HFF-Myc (cell line): ENCODE data around the gene COL18A1.

ENCODE experiments used
- DNase-seq: peaks from one replicate; pipeline ENCODE4 v3.0.0-alpha.2; 2011; ENCODE audit warnings: low read depth; ENCODE audit errors: extremely low read depth
- H3K4me3 ChIP-seq: replicated peaks from 2 replicates; pipeline ENCODE4 v1.5.1; 2011; ENCODE audit warnings: low read depth, mild to moderate bottlenecking, control low read depth, low read length
- TF ChIP-seq, protein P1 (sequence below): IDR thresholded peaks from 2 replicates; pipeline ENCODE4 v1.5.1; 2012; ENCODE audit warnings: mild to moderate bottlenecking, low read depth, low read length, control low read depth; ENCODE audit errors: missing control alignments

Gene COL18A1

DNA sequence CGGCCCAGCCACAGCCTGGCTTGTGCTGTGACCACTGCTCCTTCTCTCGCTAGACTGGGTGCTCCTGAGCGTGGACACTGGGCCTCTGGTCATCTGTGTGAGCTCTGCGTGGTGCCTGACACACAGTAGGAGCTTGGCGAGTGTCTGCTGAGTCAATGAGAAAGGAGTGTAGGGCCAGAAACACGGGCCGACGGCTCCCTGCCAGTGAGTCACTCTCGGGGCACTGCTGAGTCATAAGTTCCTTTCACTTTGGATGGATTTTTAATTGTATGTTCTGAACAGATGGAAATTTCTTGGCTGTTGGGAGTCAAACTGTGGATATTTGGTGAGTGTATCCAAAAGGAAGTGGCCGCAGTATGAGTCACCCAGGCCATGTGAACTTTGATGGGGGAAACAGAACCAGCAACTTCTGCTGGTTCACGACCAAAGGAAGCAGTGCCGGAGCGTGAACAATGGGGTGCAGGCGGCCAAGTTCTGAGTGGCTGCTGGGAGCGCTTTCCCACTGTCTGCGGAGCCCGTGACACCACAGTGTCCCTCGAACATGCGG is 41.0 kb upstream of the COL18A1 start:
- H3K4me3 ChIP-seq: peak overlapping the region; percentile 16
- DNase-seq: peak; percentile 99
- TF ChIP-seq, protein P1, sequence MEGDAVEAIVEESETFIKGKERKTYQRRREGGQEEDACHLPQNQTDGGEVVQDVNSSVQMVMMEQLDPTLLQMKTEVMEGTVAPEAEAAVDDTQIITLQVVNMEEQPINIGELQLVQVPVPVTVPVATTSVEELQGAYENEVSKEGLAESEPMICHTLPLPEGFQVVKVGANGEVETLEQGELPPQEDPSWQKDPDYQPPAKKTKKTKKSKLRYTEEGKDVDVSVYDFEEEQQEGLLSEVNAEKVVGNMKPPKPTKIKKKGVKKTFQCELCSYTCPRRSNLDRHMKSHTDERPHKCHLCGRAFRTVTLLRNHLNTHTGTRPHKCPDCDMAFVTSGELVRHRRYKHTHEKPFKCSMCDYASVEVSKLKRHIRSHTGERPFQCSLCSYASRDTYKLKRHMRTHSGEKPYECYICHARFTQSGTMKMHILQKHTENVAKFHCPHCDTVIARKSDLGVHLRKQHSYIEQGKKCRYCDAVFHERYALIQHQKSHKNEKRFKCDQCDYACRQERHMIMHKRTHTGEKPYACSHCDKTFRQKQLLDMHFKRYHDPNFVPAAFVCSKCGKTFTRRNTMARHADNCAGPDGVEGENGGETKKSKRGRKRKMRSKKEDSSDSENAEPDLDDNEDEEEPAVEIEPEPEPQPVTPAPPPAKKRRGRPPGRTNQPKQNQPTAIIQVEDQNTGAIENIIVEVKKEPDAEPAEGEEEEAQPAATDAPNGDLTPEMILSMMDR: no peak

DNA sequence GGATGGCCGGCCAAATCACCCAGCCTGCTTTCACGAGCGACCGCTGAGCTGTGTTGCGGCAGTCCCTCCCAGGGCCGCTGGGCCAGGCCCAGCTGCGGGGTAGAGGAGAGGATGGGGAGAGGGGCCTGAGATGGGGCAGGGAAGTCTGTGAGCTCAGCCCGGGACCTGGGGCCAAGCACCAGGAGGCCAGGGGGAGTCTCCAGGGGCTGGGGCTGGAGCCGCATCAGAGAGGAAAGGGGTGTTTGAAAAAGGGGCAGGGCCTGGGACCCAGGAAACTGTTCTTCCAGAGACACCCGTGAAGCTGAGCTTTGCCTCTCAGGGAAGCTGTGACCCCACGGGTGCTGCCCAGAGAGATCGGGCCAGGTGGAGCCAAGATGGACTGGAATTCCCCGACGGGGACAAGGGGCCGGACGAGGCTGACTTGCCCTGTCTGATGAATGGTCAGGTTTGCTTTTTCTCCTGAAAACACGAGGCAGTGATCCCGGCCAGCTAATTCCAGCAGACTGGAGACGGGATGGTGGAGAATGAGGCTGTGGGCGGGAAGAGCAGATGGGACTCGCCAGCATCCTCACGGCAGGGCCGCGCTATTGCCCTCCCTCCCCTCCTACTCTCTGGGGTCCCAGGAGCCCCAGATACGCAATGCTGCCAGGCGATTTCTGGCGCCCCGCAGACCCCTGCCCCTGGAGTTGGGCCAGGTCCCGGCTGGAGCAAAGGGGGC is 40.3 kb upstream of the COL18A1 start:
- H3K4me3 ChIP-seq: peak overlapping the region; percentile 16
- no peak for DNase-seq
- TF ChIP-seq, protein P1: no peak

DNA sequence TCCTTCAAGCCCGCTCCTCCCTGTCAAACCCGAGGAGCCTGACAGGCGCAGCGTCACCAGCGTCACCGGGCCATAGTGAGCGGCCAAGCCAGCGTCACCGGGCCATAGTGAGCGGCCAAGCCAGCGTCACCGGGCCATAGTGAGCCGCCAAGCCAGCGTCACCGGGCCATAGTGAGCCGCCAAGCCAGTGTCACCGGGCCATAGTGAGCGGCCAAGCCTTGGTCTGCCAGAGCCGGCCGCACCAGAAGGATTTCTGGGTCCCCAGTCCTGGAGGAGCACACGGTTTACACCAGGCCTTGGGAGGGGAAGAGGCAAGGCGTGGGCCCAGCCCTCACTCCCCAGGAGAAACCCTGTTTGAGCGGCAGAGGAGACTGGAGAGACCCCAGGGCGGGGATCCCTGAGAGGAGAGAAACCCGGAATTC is 39.8 kb upstream of the COL18A1 start:
- DNase-seq: no peak
- TF ChIP-seq, protein P1: no peak
- no peak overlapping the region for H3K4me3 ChIP-seq

DNA sequence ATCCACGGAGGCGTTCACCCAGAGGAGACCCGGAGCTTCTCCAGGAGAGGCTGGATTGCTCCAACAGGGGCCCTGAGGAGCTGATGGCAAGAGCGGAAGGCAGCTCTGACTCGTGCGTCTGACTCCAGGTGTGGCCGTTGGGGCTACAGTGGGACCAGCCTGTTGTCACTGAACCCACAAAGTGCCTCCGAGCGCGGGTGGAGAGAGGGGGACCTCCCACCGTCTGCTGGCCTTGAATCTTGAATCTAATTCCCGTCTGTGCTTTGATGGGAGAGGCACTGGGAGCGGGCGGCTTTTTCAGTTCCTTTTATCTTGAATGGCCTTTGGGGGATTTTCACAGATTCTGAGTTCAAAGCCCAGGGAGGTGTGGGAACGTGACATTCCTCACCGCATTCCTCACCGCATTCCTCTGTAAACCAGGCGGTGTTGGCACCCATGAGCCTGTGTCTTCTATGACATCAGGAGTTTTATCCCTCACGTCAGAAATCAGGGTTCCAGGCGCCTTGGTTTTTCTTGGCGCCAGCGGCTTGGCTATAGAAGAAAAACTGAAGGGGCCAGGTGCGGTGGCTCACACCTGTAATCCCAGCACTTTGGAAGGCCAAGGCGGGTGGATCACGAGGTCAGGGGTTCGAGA is 39.2 kb upstream of the COL18A1 start:
- H3K4me3 ChIP-seq: no peak overlapping the region
- DNase-seq: no peak
- TF ChIP-seq, protein P1: no peak

DNA sequence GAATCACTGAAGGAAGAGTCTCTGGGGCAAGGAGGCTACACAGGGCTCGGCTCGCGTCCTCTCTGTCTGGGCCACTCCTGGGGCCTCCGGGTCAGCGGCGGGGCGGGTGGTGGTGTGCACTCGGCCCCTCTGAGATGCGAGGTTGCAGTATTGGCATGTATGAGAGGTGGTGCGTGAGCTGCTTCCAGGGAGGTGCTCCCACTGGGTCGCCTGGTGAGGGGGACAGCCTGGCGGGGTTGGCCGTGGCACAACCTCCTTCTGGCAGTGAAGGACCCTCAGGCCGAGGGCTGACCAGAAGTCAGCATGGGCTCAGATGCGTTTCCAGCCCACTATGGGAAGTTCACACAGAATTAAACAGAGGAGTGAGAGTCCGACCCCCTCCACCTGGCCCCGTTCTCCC is 38.5 kb upstream of the COL18A1 start:
- no peak for DNase-seq
- TF ChIP-seq, protein P1: no peak
- no peak overlapping the region for H3K4me3 ChIP-seq

GRCh38 chr21:45366931-45367401 is 38.0 kb upstream of the COL18A1 start:
- H3K4me3 ChIP-seq: no peak overlapping the region
- TF ChIP-seq, protein P1: no peak
- DNase-seq: peak; percentile 67
